T-helper 22 cell (primary cell): ENCODE data around the gene SPAG5.

Experiments
- DNase-seq: peaks from one replicate; pipeline ENCODE4 v3.0.0-alpha.2; 2020; ENCODE audit warnings: low read depth

Gene SPAG5

GRCh38 chr17:28598799-28599310 lies at the start of gene SPAG5:
Gene SPAG5 (minus strand): TSS chr17:28599025. CDS start chr17:28598946, 79 bp downstream.
- peak; percentile 89 for DNase-seq

GRCh38 chr17:28646039-28646754 lies 47.4 kb upstream of the SPAG5 start:
- DNase-seq = no peak

- no peak for DNase-seq
These were observed 46.7 kb upstream of the SPAG5 start for GRCh38 chr17:28645576-28645939.

- DNase-seq = peak; percentile 94
These were observed 46.2 kb upstream of the SPAG5 start, which contains the start of gene BLTP2 for GRCh38 chr17:28644787-28645575. Gene BLTP2 (minus strand): TSS chr17:28645158. CDS start chr17:28645056, 102 bp downstream.

GRCh38 chr17:28643983-28644786 lies 45.4 kb upstream of the SPAG5 start:
- DNase-seq = no peak

- DNase-seq = no peak
These were observed 42.8 kb upstream of the SPAG5 start for GRCh38 chr17:28641579-28641978.

- no peak for DNase-seq
These were observed 36.7 kb upstream of the SPAG5 start for GRCh38 chr17:28635506-28635905.

GRCh38 chr17:28634206-28634865 lies 35.5 kb upstream of the SPAG5 start:
- DNase-seq = no peak

GRCh38 chr17:28626818-28627217 lies 28.0 kb upstream of the SPAG5 start:
- no peak for DNase-seq

GRCh38 chr17:28624148-28624547 lies 25.3 kb upstream of the SPAG5 start:
- no peak for DNase-seq

- DNase-seq = no peak
These were observed 24.9 kb upstream of the SPAG5 start for GRCh38 chr17:28623696-28624095.

- no peak for DNase-seq
These were observed 23.4 kb upstream of the SPAG5 start for GRCh38 chr17:28622186-28622585.

- DNase-seq = no peak
These were observed 21.2 kb upstream of the SPAG5 start for GRCh38 chr17:28620010-28620409.

- no peak for DNase-seq
These were observed 19.6 kb upstream of the SPAG5 start for GRCh38 chr17:28618464-28618863.

GRCh38 chr17:28616281-28616680 lies 17.5 kb upstream of the SPAG5 start:
- no peak for DNase-seq

GRCh38 chr17:28615260-28615940 lies 16.6 kb upstream of the SPAG5 start:
- DNase-seq = no peak

GRCh38 chr17:28613931-28614381 lies 15.1 kb upstream of the SPAG5 start, which contains the start of gene RSKR:
Gene RSKR (minus strand): TSS chr17:28614185. CDS start chr17:28614161, 24 bp downstream.
- no peak for DNase-seq

- DNase-seq = no peak
These were observed 14.4 kb upstream of the SPAG5 start for GRCh38 chr17:28612936-28613872.

GRCh38 chr17:28612531-28612930 lies 13.7 kb upstream of the SPAG5 start:
- no peak for DNase-seq

- DNase-seq = no peak
These were observed 11.6 kb upstream of the SPAG5 start for GRCh38 chr17:28610376-28610775.
